Stimulated activated CD4-positive, alpha-beta T cell treated with anti-CD3 and anti-CD28 coated beads, Interleukin-4, amount 100 ng/mL, for 48 hours (primary cell): ENCODE data around the gene CHCHD6.
A peak's percentile ranks its signal among the peaks of the same experiment; 100 is the strongest.

Experiments
- DNase-seq, 2 donors: peaks; one replicate each; pipeline ENCODE4 v3.0.0-alpha.2; 2020; ENCODE audit warnings: low read depth in 2 of 2

CHCHD6 gene

DNA sequence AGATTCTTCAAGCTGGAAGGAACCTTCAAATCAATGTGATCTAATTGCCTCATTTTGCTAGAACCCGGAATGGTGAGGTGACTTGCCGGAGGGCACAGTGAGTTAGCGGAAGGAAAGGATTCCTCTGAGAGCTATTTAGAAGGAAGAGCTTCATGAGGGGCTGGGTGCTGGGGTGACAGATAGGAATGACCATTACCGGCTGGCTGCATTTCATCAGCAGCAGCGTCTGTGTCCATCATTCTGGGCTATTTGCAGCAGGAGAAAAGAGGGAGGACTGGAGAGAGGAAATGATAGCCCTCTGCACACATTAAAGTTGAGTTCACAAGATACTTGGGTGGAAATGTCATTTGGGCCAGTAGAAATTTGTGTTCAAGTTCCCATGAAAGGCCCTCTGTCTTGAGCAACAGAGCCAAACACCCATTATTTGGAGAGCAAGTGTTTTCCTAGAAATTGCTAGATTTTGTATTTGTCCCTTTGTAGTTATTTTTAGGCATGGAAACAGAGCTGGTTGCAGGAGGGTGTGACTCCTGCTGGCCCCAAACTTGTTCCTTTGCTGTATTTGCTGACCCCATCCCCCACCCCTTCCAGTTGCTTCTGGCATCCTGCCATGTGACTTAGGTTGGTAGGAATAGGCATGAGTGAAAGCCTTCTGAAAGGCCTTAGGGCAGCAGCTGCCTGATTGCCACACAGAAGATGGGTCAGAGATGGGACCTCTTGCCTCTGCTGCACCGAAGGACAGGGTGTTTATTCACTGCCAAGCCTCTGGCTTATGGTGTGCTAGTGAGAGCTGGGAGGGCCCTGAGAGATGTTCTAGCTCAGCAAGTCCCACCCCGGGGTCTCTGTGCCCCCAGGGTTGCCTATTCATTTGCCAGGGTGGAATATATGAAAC is 191.4 kb downstream of the CHCHD6 start:
- no peak for DNase-seq

DNA sequence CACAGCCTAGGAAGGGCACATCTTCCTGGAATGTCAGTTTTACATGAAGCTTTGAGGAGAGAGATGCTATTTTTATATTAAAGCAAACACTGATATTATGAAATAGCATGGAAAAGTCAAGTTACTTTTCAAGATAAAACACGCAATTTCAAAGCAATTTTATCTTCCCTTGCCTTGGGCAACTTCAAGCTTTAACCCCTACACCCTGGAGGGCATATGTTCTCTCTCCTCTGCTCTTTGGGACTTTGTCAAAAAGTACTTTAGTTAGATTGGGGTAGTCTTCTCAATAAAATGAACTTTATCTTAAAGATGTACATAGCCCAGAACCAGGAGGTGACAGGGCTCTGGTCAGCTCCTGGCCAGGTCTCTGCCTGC is 192.0 kb downstream of the CHCHD6 start:
- no peak for DNase-seq

DNA sequence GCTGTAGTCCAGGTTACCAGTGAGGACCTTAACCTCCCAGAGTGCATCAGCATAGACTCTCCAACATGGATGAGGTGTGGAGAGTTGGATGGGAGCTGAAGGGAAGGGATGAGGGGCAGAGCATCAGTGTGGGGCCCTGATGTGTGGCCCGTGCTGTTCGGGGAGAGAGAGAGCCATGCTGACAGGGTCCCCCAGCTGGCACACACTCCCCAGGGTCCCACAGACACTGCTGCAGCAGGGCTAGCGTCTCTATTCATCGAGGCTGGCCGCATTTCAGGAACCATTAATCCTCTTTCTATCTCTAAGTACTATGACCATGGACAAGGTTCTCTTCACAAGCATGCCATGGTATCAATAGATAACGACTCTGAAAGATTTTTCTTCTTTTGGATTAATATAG is 192.9 kb downstream of the CHCHD6 start:
- DNase-seq = no peak

DNA sequence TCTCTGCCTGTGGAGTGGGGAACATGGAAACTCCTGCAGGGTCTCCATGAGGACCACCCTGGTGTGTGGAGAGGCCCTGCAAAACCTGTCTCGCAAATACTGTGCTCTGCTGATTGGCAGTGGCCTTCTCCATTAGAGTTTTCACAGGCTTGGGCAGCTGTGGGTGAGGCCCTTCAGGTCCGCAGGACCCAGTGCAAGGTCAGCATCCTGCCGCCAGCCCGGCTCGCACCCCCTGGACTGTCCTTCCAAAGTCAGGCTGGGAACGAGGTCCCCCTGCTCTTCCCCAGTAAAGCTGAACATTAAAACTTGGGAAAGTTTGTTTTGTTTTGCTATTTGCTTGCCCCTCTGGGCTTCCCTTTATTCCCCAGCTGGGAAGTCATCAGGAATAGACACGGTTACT is 193.9 kb downstream of the CHCHD6 start:
- DNase-seq = no peak

DNA sequence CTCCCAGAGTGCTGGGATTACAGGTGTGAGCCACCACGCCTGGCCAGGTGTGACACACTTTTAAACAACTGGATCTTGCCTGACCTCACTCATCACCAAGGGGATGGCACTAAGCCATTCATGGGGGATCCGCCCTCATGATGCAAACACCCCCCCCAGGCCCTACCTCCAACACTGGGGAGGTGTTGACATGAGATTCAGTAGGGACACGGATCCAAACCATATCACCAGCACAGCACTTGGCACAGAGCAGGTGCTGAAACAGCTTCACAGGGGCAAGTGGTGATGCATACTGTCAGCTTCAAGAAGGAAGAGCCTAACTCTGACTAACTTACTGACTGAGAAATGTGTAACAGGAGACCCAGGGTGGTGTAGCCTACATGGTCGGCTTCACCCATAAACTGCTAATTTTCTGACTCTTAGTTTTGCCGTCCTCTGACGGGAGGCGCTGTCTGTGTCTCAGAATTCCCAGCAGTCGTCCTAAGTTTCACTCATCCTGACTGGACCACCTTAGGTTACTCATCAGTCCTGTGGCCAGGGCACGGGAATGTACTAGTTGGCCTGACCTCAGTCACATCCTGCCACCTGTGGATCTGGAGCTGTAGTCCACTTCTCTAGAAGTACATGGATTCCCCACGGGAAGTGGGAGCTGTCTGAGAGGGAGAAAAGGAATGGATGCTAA is 197.0 kb downstream of the CHCHD6 start:
- DNase-seq = no peak

DNA sequence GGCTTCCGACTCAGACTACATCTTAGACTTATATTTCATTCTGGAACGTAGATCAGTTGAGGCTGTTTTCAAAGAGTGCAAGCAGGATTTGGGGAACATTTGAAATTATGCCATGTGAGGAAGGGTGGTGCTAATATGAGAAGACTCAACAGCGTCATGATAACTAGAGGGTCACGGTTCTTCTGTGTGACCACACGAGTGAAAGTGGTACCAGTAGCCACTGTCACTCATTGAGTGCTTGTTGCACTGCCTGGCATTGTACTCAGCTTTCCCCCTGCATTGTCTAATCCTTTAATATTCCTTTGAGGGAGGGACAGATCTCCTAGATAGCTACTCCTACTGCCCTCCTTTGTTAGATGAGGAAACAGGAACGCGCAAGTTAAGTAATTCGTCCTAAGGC is 197.6 kb downstream of the CHCHD6 start:
- DNase-seq = no peak

DNA sequence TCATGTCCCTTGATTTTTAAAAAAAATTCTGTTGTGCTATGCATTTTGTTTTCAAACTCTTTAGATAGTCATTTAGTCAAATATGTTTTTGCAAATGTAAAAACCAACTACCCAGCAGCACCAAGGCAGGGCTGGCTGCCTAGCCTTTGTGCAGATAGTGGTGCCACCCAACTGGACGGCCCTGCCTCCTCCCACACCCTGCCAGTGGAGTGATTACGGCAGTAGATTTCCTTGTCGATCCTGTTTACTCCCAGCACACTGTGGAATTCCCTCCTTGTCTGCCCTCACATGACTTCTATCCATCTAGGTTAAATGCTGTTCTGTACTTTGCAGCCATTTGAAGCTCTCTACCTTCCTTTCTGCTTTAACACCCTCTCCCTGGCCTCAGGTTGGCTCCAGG is 199.5 kb downstream of the CHCHD6 start:
- no peak for DNase-seq

DNA sequence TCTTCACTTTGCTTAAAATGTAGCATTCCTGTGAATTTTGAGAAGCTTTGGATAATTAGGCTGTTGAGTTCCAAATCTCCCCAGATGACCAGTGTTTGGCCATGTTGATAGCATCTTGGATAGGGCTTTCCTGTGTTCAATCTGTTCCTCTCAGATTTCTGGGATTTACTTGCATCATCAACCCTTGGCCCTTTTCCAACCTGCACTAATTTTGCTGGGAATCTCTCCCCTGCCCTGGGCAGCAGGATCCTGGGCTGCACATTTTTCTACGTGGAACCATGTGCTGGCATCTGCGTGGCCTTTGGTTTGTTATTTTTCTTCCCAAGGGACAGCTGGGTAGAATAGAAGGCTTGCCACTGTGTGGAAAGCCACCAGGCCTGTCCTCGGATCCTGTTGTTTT is 203.5 kb downstream of the CHCHD6 start:
- DNase-seq = no peak

DNA sequence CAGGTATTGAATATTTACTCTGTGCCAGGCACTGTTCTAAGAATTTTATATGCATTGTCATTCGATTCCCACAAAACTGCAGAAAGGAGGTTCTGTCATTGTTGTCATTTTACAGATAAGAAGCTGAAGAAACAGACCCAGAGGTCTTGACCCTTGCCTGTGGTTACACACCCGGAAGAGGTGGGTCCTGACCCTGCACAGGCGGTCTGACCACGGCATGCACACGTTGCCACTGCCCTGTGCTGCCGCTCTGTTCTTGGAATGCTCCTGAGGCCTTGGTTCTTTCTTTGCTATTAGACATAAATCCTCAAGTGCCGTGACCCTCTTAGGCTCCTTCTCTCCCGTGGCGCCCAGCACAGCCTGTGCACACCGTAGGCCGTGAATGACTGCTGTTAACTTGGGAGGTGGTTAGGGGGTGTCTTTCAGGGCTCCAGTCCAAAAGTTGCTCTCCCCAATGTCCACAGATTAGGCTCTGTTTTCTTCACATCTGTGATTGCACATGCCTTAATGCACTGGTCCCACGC is 204.8 kb downstream of the CHCHD6 start:
- no peak for DNase-seq

DNA sequence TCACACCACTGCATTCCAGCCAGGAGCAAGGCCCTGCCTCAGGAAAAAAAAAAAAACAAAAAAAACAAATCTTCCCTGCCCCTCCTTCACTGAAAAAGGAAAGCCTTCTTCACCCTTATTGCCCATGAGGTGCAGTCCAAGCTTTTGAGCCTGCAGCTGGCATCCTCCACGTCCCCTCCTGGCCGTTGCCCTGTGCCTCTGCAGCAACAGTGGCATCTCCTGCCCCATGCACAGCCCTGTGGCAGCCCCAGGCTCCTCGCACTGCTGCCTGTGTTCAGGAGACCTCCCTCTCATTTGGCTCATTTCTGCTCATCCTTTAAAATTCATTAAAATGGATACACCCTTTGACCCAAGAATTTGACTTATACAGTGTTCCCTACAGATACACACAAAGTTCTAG is 206.2 kb downstream of the CHCHD6 start:
- DNase-seq = no peak

DNA sequence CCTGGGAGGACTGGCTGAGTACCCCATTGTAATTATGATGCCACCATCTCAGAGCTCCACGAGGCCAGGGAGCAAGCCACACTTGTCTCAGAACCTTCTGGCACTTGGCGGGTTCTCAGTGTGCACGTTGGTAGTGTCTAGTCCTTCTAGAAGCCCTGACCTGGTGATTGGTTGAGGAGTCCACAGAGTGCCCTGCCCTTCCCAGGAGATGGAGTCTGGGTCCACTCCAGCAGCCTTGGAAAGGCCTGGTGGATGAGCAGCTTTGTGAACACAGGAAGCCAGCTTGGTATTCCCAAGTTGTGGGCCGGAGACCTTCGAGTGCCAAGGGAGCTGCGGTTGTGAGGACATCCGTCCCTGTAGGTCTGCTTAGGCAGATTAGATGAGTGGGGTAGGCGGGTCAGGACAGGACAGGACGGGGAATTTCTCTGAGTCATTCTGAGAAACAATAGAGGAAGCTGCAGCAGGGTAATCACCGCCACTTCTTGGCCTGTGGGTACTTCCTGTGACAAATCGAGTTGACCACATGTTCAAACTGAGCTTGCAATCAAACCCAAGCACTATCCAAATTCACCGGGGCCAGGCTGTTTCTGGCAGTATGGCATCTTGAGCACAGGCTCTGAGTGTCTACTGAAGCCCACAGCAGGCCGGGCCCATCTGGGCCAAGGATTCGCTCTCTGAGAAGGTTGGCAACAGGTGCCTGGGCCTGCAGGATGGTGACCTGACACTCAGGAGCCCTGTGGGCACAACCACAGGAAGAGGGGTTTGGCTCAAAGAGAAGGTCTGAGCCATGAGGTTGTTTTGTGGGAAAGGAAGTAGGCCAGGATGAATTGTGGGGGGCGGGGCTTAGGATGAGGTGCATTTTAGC is 207.4 kb downstream of the CHCHD6 start:
- DNase-seq = peak; percentile 42 to 52

DNA sequence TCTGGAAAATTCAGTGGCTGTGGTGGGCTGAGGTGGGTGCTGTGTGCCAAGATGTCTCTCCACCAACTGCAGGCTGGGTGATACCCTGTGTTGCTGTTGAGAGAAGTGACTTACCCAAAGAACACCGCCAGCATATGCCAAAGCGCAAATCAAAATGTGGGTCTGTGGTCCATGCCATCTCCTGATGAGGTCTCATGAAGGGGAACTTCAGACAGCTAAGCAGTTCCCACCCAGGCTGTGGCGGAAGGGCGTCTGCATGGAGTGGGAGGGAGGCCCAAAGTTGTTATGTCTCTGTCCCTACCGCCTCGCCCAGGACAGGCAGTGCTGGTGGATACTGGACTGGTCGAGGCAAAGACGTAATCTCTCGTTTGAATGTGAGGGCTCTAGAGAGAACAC is 208.0 kb downstream of the CHCHD6 start:
- DNase-seq = no peak

DNA sequence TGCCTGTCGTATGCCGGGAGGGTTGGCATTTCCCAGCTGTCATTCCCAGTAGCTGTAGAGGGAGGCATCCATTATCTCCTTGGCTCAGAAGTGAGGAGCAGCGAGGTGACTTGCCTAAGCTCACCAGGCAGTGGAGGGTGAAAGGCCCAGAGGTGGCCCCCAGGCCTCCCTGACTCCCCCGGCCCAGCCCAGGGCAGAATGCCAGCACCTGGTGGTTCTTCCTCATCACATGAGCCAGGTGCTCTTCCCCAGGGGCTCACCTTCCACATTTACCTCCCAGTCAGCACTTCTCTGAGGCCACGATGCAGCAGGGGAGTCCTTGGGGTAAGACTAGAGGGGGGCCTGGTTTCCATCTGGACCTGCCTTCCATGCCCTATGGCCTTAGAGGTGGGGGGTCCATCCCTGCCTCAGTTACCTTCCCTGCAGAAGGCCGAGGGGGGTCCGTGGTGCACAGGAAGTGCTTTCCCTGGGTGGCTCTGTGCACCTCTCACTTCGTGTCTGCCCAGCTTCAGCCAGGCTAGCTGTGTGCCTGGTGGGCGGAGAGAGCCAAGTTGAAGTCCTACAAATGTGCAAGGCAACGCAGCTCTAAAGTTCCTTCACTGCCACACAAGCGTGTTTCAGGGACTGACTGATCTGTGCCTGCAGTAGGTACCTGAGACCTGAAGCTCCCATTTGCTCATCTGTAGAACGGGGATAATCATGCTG is 208.6 kb downstream of the CHCHD6 start:
- DNase-seq = no peak

DNA sequence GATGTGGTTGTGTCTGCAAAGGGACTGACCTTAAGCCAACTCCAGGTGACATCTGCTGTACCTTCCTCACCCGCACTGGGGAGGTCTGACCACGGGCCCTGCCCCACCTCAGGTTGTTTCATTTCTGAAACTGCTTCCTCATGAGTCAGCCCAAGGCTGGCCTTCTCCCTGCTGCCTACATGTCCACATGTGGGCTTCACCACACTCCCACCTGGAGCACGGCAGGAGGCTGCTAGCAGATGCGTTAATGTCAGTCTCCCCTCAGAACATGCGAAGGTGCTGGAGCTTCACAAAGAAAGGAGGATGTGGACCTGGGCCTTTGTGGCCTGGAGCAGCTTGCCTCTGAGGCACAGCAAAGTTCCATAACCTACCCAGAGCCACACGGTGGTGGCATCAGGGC is 209.5 kb downstream of the CHCHD6 start:
- DNase-seq = no peak

DNA sequence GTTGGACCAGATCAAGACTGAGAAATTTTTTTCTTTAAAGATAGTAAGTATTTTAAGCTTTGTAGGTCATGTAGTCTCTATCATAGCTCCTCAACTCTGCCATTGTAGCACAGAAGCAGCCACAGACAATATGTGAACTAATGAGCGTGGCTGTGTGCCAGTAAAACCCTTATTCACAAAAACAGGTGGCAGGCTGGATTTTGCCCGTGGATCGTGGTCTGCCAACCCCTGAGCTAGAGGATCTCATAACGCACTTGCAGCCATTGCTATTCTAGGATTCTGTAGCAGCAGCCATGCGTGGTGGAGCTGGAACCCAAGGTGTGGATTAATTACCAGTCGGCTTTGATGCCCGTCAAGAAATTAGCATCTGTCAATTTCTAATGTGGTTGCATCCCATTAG is 210.2 kb downstream of the CHCHD6 start:
- DNase-seq = no peak

DNA sequence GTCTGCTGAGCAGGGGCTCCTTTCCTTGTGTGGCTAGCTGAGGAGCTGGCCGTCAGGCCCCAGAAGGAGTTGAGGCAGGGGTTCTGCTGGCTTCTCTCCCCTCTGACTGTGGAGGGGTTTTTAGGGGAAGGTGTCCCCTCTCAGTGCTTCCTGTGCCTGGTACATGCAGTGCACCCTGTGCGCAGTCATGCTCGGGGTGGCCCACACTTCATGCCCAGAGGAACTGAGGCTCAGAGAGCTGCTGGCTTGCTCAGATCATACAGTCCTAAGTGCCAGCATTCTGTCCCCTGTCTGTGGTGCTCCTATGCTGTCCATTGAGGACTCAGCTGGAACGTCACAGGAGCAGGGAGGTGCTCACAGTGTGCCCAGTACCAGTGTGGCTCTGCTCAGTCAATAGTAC is 211.0 kb downstream of the CHCHD6 start:
- no peak for DNase-seq

DNA sequence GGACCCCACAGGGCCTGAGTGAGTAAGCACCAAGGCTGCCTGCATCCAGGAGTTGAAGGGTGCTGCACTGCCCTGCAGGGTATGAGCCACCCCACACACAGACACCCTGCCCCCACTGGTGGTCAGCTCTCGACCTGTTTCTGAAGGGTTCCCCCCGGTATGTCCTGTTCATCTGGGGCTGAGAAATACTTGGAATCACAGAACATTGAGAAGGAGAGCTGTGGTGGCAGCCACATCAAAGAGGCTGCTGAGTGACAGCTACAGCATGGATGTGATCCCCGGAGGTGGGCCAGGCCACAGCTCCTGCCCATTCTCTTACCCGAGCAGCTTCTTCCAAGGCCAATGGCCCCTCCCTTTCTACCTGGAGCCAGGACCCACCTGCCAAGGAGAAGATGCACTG is 212.5 kb downstream of the CHCHD6 start:
- DNase-seq = no peak

DNA sequence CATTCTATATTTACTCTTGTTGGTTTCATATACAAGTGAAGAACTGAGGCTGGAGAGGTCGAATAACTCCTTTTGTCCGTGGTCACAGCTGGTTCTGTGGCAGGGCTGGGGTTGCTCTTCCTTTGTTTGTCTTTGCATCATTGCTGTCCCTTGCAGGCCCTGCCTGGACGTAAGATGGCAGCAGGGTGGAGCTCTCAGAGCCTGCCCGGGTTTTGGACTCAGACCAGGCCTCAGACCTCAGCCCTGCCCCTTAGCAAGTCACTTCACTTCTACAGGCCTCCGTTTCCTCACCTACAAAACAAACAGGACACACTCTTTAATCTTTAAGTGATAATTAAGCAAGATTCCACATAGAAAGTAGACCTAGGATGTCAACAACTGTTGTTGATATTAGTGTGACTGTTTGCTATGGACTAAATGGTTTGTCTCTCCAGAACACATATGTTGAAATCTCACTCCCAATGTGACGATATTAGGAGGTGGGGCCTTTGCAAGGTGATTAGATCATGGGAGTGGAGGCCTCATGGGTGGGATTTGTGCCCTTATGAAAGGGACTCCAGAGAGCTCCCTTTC is 213.3 kb downstream of the CHCHD6 start:
- DNase-seq = no peak

DNA sequence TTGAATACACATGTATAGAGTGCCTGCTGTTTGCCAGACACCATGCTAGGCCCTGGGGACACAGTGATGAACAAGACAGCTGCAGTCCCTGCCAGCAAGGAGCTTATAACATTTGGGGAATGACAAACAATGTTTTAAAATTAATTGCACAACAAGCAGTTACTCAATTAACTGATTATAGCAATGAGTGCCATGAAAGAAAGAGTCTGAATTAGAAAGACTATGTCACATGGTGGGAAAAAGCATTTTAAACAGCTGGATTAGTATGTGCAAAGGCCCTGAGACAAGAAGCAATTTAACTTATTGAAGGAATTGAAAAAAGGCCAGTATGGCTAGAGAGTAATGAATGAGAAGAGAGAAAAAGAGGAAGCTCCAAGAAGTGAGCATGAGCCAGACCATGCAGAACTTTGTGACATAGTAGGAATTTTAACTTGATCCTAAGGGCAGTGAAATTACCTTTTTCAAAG is 214.3 kb downstream of the CHCHD6 start:
- DNase-seq = no peak

DNA sequence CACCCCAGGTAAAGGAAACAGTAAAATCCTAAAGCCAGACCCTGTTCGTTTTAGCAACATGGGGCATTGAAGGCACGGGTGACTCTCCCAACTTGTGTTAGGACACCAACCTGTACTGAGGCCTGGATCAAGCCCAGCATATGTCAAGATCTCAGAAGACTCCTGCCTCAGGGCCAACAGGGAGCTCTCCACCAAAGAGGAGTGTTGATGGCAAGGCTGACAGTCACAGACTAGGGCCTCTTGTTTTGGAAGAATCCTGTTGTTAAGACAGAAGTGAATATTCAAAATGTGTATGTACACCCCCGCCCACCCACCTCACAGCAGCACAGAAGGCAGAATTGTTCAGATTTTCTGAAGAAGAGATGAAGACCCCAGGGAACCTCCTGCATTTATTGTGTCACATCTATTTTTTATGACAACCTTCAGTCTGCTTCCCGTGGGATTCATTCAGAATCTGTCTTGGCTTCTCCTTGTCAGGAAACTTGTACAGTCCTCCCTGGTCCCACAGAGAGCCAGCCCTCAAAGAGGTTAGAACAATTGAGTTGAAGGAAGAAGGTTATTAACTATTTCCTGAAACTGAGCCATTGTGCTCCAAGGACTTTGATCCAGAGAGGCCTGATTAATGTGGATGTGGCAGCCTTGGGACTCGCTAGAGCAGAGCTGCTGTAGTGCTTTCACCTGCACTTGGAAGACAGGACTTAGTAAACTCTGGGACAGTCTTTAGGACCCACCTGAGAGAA is 217.2 kb downstream of the CHCHD6 start:
- no peak for DNase-seq
